Measurements from ENCODE around the gene SLC8A1. TPM values are rescaled to one million over a fixed set of nuclear protein-coding genes. Genes with fewer than 3 reads are reported as not detected.

SLC8A1 gene
- total RNA-seq, 2 experiments from 2014 or later, result 0.47 to 0.59 TPM

GRCh38 chr2:40285391-40285790 lies 166.5 kb downstream of the SLC8A1 start:
- H3K27me3 ChIP-seq (ENCODE audit: control insufficient read depth in 1 of 2, insufficient read depth in 2 of 2, low read length in 2 of 2), result no peaks in the 10 kb centered on the region
- H3K27ac ChIP-seq (ENCODE audit: low read depth in 1 of 2, low read length in 2 of 2), result no peak overlapping the region
- Mint-ChIP-seq H3K4me3 (no peak overlapping the region), H3K36me3 (ENCODE audit: low read depth) (no peaks in the 10 kb centered on the region), H3K4me1 (ENCODE audit: low read depth) (peaks cover 6% of the 10 kb centered on the region), H3K27ac (no peak overlapping the region), H3K9me3 (no peaks in the 10 kb centered on the region), H3K27me3 (no peaks in the 10 kb centered on the region)
- ChIA-PET CTCF (no interaction called here), POLR2A (no interaction called here)
- H3K9me3 ChIP-seq (ENCODE audit: control insufficient read depth in 1 of 2, insufficient read depth in 1 of 2, low read length in 2 of 2), result no peaks in the 10 kb centered on the region
- intact Hi-C loops (cut with DNase I, micrococcal nuclease), result no loop called here
- H3K4me1 ChIP-seq (ENCODE audit: insufficient read depth, low read length), result no peaks in the 10 kb centered on the region
- DNase-seq, result no peak
- no peaks in the 10 kb centered on the region for H3K36me3 ChIP-seq (ENCODE audit: insufficient read depth, low read length)
- H3K4me3 ChIP-seq (ENCODE audit: low read length), result no peak overlapping the region
- no peak for ATAC-seq (ENCODE audit: poor library complexity)
- no peak for TF ChIP-seq CTCF (IDR thresholded peaks at IDR 0.05)

GRCh38 chr2:40284797-40285196 lies 167.1 kb downstream of the SLC8A1 start:
- H3K4me1 Mint-ChIP-seq (ENCODE audit: low read depth), result no peaks in the 10 kb centered on the region
- H3K4me3 ChIP-seq (ENCODE audit: low read length), result no peak overlapping the region
- no peak for ATAC-seq (ENCODE audit: poor library complexity)

GRCh38 chr2:40283111-40283909 lies 168.6 kb downstream of the SLC8A1 start:
- DNase-seq (no peak), ATAC-seq (ENCODE audit: poor library complexity) (no peak)
- Histone ChIP-seq H3K27ac (ENCODE audit: low read depth in 1 of 2, low read length in 2 of 2) (no peak overlapping the region), H3K4me3 (ENCODE audit: low read length) (no peak overlapping the region), H3K36me3 (ENCODE audit: insufficient read depth, low read length) (no peaks in the 10 kb centered on the region), H3K4me1 (ENCODE audit: insufficient read depth, low read length) (no peaks in the 10 kb centered on the region), H3K9me3 (ENCODE audit: control insufficient read depth in 1 of 2, insufficient read depth in 1 of 2, low read length in 2 of 2) (no peaks in the 10 kb centered on the region), H3K27me3 (ENCODE audit: control insufficient read depth in 1 of 2, insufficient read depth in 2 of 2, low read length in 2 of 2) (no peaks in the 10 kb centered on the region)
- CTCF ChIA-PET, result no interaction called here
- H3K27ac Mint-ChIP-seq, result no peak overlapping the region
- POLR2A ChIA-PET, result no interaction called here
- intact Hi-C loops (cut with DNase I, micrococcal nuclease), result no loop called here
- no peaks in the 10 kb centered on the region for H3K36me3 Mint-ChIP-seq (ENCODE audit: low read depth)
- H3K4me3 Mint-ChIP-seq, result no peak overlapping the region
- H3K9me3 Mint-ChIP-seq, result no peaks in the 10 kb centered on the region
- H3K27me3 Mint-ChIP-seq, result no peaks in the 10 kb centered on the region
- no peak for TF ChIP-seq CTCF (IDR thresholded peaks at IDR 0.05)
- no peaks in the 10 kb centered on the region for H3K4me1 Mint-ChIP-seq (ENCODE audit: low read depth)

More at GRCh38 chr2:40284797-40285196, 167.1 kb downstream of the SLC8A1 start:
- Mint-ChIP-seq H3K27ac (no peak overlapping the region), H3K36me3 (ENCODE audit: low read depth) (no peaks in the 10 kb centered on the region), H3K9me3 (no peaks in the 10 kb centered on the region), H3K27me3 (no peaks in the 10 kb centered on the region), H3K4me3 (no peak overlapping the region)
- H3K27ac ChIP-seq (ENCODE audit: low read depth in 1 of 2, low read length in 2 of 2), result no peak overlapping the region
- DNase-seq, result no peak
- H3K36me3 ChIP-seq (ENCODE audit: insufficient read depth, low read length), result no peaks in the 10 kb centered on the region
- no peaks in the 10 kb centered on the region for H3K27me3 ChIP-seq (ENCODE audit: control insufficient read depth in 1 of 2, insufficient read depth in 2 of 2, low read length in 2 of 2)
- POLR2A ChIA-PET, result no interaction called here
- H3K4me1 ChIP-seq (ENCODE audit: insufficient read depth, low read length), result no peaks in the 10 kb centered on the region
- CTCF ChIA-PET, result no interaction called here
- no peaks in the 10 kb centered on the region for H3K9me3 ChIP-seq (ENCODE audit: control insufficient read depth in 1 of 2, insufficient read depth in 1 of 2, low read length in 2 of 2)
- TF ChIP-seq CTCF (IDR thresholded peaks at IDR 0.05), result no peak
- intact Hi-C loops (cut with DNase I, micrococcal nuclease), result no loop called here
